DOHH2 (cell line): Measurements from ENCODE around the gene LRTM1.

Source experiments
- CTCF ChIP-seq: fragments of 200-600 bp; sonication (generic); IDR thresholded peaks from one replicate; pipeline ENCODE4 v1.5.1; 2014; ENCODE audit warnings: antibody characterized with exemption, mild to moderate bottlenecking, low read depth, low read length; ENCODE audit not compliant: poor library complexity, severe bottlenecking
- EZH2phosphoT487 ChIP-seq: fragments of 200-600 bp; sonication (generic); IDR thresholded peaks from 2 replicates; pipeline ENCODE4 v1.6.1; 2017; ENCODE audit warnings: borderline replicate concordance, mild to moderate bottlenecking, antibody characterized with exemption, low read length, moderate library complexity, mixed read lengths

GRCh38 chr3:54941690-54942362 lies 14.0 kb upstream of the LRTM1 start:
- TF ChIP-seq EZH2phosphoT487 (no peak), CTCF (no peak)
